ENCODE data around the gene NFYB. TPM values are rescaled to one million over a fixed set of nuclear protein-coding genes. Genes with fewer than 3 reads are reported as not detected.

The NFYB gene
- total and polyA plus RNA-seq, 2 donors (not counting 3 experiments of a cell fraction or from before 2014, with no cell fraction given) = 10.2 to 23.3 TPM

- no TSS peak for BruUV-seq (replicated peaks)
- Histone ChIP-seq H3K27ac (ENCODE audit: insufficient read depth, low read depth, low read length) (no peak overlapping the region), H4K20me1 (replicated peaks; ENCODE audit: control insufficient read depth, extremely low read depth, insufficient read depth, low read length) (no peaks in the 10 kb centered on the region), H3K9me3 (replicated peaks; ENCODE audit: control insufficient read depth, insufficient read depth, low read length) (no peaks in the 10 kb centered on the region), H3K27me3 (ENCODE audit: control insufficient read depth in 2 of 2, insufficient read depth in 2 of 2, low read length in 2 of 2) (no peaks in the 10 kb centered on the region), H3K36me3 (ENCODE audit: control insufficient read depth in 2 of 2, extremely low read depth in 1 of 2, insufficient read depth in 2 of 2, low read length in 2 of 2) (peaks cover 7 to 14% of the 10 kb centered on the region in 2 experiments), H3K4me2 (ENCODE audit: insufficient read depth, low read length) (no peak overlapping the region), H2AFZ (ENCODE audit: low read depth, low read length) (no peak overlapping the region), H3K4me1 (ENCODE audit: control insufficient read depth, extremely low read depth, insufficient read depth, low read length) (peaks cover 8% of the 10 kb centered on the region), H3K9ac (replicated peaks; ENCODE audit: extremely low read depth, insufficient read depth, low read length) (no peak overlapping the region), H3K4me3 (replicated peaks in 1 of 3; ENCODE audit: insufficient read depth in 1 of 3, low read depth in 1 of 3, low read length in 3 of 3) (no peak overlapping the region), H3K9me1 (replicated peaks; ENCODE audit: control insufficient read depth, extremely low read depth, insufficient read depth, low read length) (no peaks in the 10 kb centered on the region), H3K79me2 (ENCODE audit: control insufficient read depth, insufficient read depth, low read length) (peaks cover 23% of the 10 kb centered on the region)
- no peak for DNase-seq (ENCODE audit: low read depth, low spot score)
- intact Hi-C loops (cut with micrococcal nuclease) (no loop called here), dilution Hi-C loops (cut with MboI; ENCODE audit: extremely low pct_ligation_motif_present, low sequenced_read_pairs) (no loop called here)
- POLR2A ChIA-PET = no interaction called here
- CTCF ChIA-PET = interaction anchor here (1.3 kb wide), 1 partner anchor 10 kb away, joined by 5 read pairs; no protein-coding TSS in a partner anchor
- no peak for FAIRE-seq
- TF ChIP-seq EZH2 (IDR thresholded peaks at IDR 0.05; ENCODE audit: borderline replicate concordance, low read depth, low read length, severe bottlenecking) = no peak
- TF ChIP-seq GATA2 (IDR thresholded peaks at IDR 0.05; ENCODE audit: insufficient read depth, insufficient read length, low read depth, low read length) = no peak
- no peak for TF ChIP-seq CTCF (IDR thresholded peaks at IDR 0.05; ENCODE audit: extremely low read depth in 1 of 2, insufficient read depth in 1 of 2, low read depth in 1 of 2, low read length in 2 of 2)
Observed at GRCh38 chr12:104131609-104132008, 6.4 kb downstream of the NFYB start.

- ChIA-PET POLR2A (no interaction called here), CTCF (interaction anchor here (0.6 to 1.7 kb wide), 2 partner anchors 22 to 56 kb away, joined by 3 to 5 read pairs; no protein-coding TSS in a partner anchor)
- Histone ChIP-seq H3K4me2 (ENCODE audit: insufficient read depth, low read length) (no peak overlapping the region), H3K9me3 (replicated peaks; ENCODE audit: control insufficient read depth, insufficient read depth, low read length) (no peaks in the 10 kb centered on the region), H3K9ac (replicated peaks; ENCODE audit: extremely low read depth, insufficient read depth, low read length) (no peak overlapping the region), H4K20me1 (replicated peaks; ENCODE audit: control insufficient read depth, extremely low read depth, insufficient read depth, low read length) (no peaks in the 10 kb centered on the region), H3K4me1 (ENCODE audit: control insufficient read depth, extremely low read depth, insufficient read depth, low read length) (no peaks in the 10 kb centered on the region), H3K27me3 (ENCODE audit: control insufficient read depth in 2 of 2, insufficient read depth in 2 of 2, low read length in 2 of 2) (no peaks in the 10 kb centered on the region), H3K27ac (ENCODE audit: insufficient read depth, low read depth, low read length) (no peak overlapping the region), H2AFZ (ENCODE audit: low read depth, low read length) (no peak overlapping the region), H3K4me3 (replicated peaks in 1 of 3; ENCODE audit: insufficient read depth in 1 of 3, low read depth in 1 of 3, low read length in 3 of 3) (no peak overlapping the region), H3K9me1 (replicated peaks; ENCODE audit: control insufficient read depth, extremely low read depth, insufficient read depth, low read length) (no peaks in the 10 kb centered on the region), H3K36me3 (ENCODE audit: control insufficient read depth in 2 of 2, extremely low read depth in 1 of 2, insufficient read depth in 2 of 2, low read length in 2 of 2) (peaks cover 9 to 20% of the 10 kb centered on the region in 2 experiments), H3K79me2 (ENCODE audit: control insufficient read depth, insufficient read depth, low read length) (peaks cover 16% of the 10 kb centered on the region)
- TF ChIP-seq EZH2 (IDR thresholded peaks at IDR 0.05; ENCODE audit: borderline replicate concordance, low read depth, low read length, severe bottlenecking) = no peak
- no peak for TF ChIP-seq POLR2A (IDR thresholded peaks at IDR 0.05; ENCODE audit: low read depth, low read length)
- no peak for TF ChIP-seq MYC (IDR thresholded peaks at IDR 0.05; ENCODE audit: low read depth, low read length)
- TF ChIP-seq JUN (IDR thresholded peaks at IDR 0.05; ENCODE audit: borderline replicate concordance, insufficient read depth, insufficient read length, low read depth) = no peak
- TF ChIP-seq FOS (IDR thresholded peaks at IDR 0.05; ENCODE audit: borderline replicate concordance, insufficient read depth, low read length) = no peak
- no peak for DNase-seq (ENCODE audit: low read depth, low spot score)
- intact Hi-C loops (cut with micrococcal nuclease) (no loop called here), dilution Hi-C loops (cut with MboI; ENCODE audit: extremely low pct_ligation_motif_present, low sequenced_read_pairs) (no loop called here)
- FAIRE-seq = no peak
- BruUV-seq (replicated peaks) = no TSS peak
Observed at GRCh38 chr12:104130760-104131159, 7.2 kb downstream of the NFYB start.

Measured in endothelial cell of umbilical vein (primary cell).